ENCODE results near the gene FGFR2. TPM values are rescaled to one million over a fixed set of nuclear protein-coding genes. Genes with fewer than 3 reads are reported as not detected.

The FGFR2 gene
- total and polyA plus RNA-seq, 2 experiments from 2014 or later: 41.3 to 90.4 TPM

GRCh38 chr10:121607310-121608055, 9.2 kb upstream of the FGFR2 start:
- peak overlapping the region; percentile 78 for H3K4me2 ChIP-seq
- H3K9me3 ChIP-seq (ENCODE audit: low read depth): no peaks in the 10 kb centered on the region
- no peaks in the 10 kb centered on the region for H3K9me2 ChIP-seq (replicated peaks; ENCODE audit: insufficient read depth)
- H3K27me3 ChIP-seq: no peaks in the 10 kb centered on the region
- 75% methylated on average over 8 of the region's 11 CpGs for WGBS (ENCODE audit: low lambda C conversion rate, missing lambda C conversion rate)
- no peaks in the 10 kb centered on the region for H4K20me1 ChIP-seq (ENCODE audit: insufficient read depth, poor library complexity, severe bottlenecking)
- no peak overlapping the region for H3K27ac ChIP-seq
- H3K4me3 ChIP-seq: no peak overlapping the region
- TF ChIP-seq EZH2phosphoT487 (IDR thresholded peaks at IDR 0.05; ENCODE audit: low read depth, severe bottlenecking, unreplicated experiment): no peak
- no peak for TF ChIP-seq CTCF (IDR thresholded peaks at IDR 0.05; ENCODE audit: poor library complexity)
- TF ChIP-seq EZH2 (IDR thresholded peaks at IDR 0.05; ENCODE audit: borderline replicate concordance): no peak
- H3K79me2 ChIP-seq: no peaks in the 10 kb centered on the region
- peaks cover 38% of the 10 kb centered on the region for H3K4me1 ChIP-seq (ENCODE audit: insufficient read depth)
- no peak for DNase-seq (ENCODE audit: low spot score)
- H2AFZ ChIP-seq: no peak overlapping the region
- H3K36me3 ChIP-seq (replicated peaks; ENCODE audit: insufficient read depth, low read depth): no peaks in the 10 kb centered on the region

- H3K27me3 ChIP-seq: no peaks in the 10 kb centered on the region
- no peak overlapping the region for H3K4me3 ChIP-seq
- H3K36me3 ChIP-seq (replicated peaks; ENCODE audit: insufficient read depth, low read depth): no peaks in the 10 kb centered on the region
- H3K27ac ChIP-seq: no peak overlapping the region
- no peak overlapping the region for H2AFZ ChIP-seq
- H3K79me2 ChIP-seq: no peaks in the 10 kb centered on the region
- H3K4me2 ChIP-seq: no peak overlapping the region
- peaks cover 30% of the 10 kb centered on the region for H3K4me1 ChIP-seq (ENCODE audit: insufficient read depth)
- no peak for TF ChIP-seq EZH2phosphoT487 (IDR thresholded peaks at IDR 0.05; ENCODE audit: low read depth, severe bottlenecking, unreplicated experiment)
- TF ChIP-seq CTCF (IDR thresholded peaks at IDR 0.05; ENCODE audit: poor library complexity): no peak
- no peak for TF ChIP-seq EZH2 (IDR thresholded peaks at IDR 0.05; ENCODE audit: borderline replicate concordance)
- H3K9me3 ChIP-seq (ENCODE audit: low read depth): no peaks in the 10 kb centered on the region
- H4K20me1 ChIP-seq (ENCODE audit: insufficient read depth, poor library complexity, severe bottlenecking): no peaks in the 10 kb centered on the region
- no peak for DNase-seq (ENCODE audit: low spot score)
- no peaks in the 10 kb centered on the region for H3K9me2 ChIP-seq (replicated peaks; ENCODE audit: insufficient read depth)
These were observed 7.5 kb upstream of the FGFR2 start for GRCh38 chr10:121605708-121606107.

- TF ChIP-seq EZH2 (IDR thresholded peaks at IDR 0.05; ENCODE audit: borderline replicate concordance) (no peak), EZH2phosphoT487 (IDR thresholded peaks at IDR 0.05; ENCODE audit: low read depth, severe bottlenecking, unreplicated experiment) (no peak), CTCF (IDR thresholded peaks at IDR 0.05; ENCODE audit: poor library complexity) (no peak)
- Histone ChIP-seq H3K4me3 (no peak overlapping the region), H3K27ac (no peak overlapping the region), H3K79me2 (peaks cover 18% of the 10 kb centered on the region), H3K9me2 (replicated peaks; ENCODE audit: insufficient read depth) (no peaks in the 10 kb centered on the region), H2AFZ (no peak overlapping the region), H3K36me3 (replicated peaks; ENCODE audit: insufficient read depth, low read depth) (no peaks in the 10 kb centered on the region), H3K27me3 (no peaks in the 10 kb centered on the region), H3K9me3 (ENCODE audit: low read depth) (no peaks in the 10 kb centered on the region), H3K4me1 (ENCODE audit: insufficient read depth) (peaks cover 4% of the 10 kb centered on the region), H4K20me1 (ENCODE audit: insufficient read depth, poor library complexity, severe bottlenecking) (no peaks in the 10 kb centered on the region), H3K4me2 (no peak overlapping the region)
- 88% methylated on average over 11 of the region's 11 CpGs for WGBS (ENCODE audit: low lambda C conversion rate, missing lambda C conversion rate)
- DNase-seq (ENCODE audit: low spot score): no peak
These were observed 3.2 kb upstream of the FGFR2 start for GRCh38 chr10:121601458-121601857.
